Measurements from ENCODE around the gene SAMD4A. TPM values are rescaled to one million over a fixed set of nuclear protein-coding genes. Genes with fewer than 3 reads are reported as not detected.

SAMD4A gene
- total RNA-seq, 4 donors from 2014 or later: 2.9 to 19.5 (median 3.9) TPM

DNA sequence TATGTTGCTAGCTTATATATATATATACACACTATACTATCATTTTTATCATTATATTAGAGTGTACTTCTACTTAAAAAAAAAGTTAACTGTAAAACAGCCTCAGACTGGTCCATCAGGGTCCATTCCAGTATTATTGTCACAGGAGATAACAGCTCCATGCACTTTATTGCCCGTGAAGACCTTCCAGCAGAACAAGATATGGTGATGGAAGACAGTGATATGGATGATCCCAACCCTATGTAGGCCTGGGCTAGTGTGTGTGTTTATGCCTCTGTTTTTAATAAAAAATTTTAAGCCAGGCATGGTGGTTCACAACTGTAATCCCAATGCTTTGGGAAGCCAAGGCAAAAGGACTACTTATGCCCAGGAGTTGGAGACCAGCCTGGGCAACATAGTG is 249.5 kb downstream of the SAMD4A start:
- intact Hi-C loops (cut with DNase I): no loop called here
- Histone ChIP-seq H3K36me3 (no peaks in the 10 kb centered on the region), H3K27me3 (peaks cover 0 to 4% (median 0%) of the 10 kb centered on the region in 4 donors), H3K4me3 (no peak overlapping the region), H3K4me1 (no peaks in the 10 kb centered on the region), H3K9me3 (no peaks in the 10 kb centered on the region), H3K27ac (no peak overlapping the region)
- no peak for DNase-seq
- TF ChIP-seq, protein P1, sequence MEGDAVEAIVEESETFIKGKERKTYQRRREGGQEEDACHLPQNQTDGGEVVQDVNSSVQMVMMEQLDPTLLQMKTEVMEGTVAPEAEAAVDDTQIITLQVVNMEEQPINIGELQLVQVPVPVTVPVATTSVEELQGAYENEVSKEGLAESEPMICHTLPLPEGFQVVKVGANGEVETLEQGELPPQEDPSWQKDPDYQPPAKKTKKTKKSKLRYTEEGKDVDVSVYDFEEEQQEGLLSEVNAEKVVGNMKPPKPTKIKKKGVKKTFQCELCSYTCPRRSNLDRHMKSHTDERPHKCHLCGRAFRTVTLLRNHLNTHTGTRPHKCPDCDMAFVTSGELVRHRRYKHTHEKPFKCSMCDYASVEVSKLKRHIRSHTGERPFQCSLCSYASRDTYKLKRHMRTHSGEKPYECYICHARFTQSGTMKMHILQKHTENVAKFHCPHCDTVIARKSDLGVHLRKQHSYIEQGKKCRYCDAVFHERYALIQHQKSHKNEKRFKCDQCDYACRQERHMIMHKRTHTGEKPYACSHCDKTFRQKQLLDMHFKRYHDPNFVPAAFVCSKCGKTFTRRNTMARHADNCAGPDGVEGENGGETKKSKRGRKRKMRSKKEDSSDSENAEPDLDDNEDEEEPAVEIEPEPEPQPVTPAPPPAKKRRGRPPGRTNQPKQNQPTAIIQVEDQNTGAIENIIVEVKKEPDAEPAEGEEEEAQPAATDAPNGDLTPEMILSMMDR (IDR thresholded peaks at IDR 0.05): no peak
- no peak for TF ChIP-seq POLR2A (IDR thresholded peaks at IDR 0.05)
- 95 to 100% methylated on average over 1 of the region's 1 CpG for WGBS, 2 donors

DNA sequence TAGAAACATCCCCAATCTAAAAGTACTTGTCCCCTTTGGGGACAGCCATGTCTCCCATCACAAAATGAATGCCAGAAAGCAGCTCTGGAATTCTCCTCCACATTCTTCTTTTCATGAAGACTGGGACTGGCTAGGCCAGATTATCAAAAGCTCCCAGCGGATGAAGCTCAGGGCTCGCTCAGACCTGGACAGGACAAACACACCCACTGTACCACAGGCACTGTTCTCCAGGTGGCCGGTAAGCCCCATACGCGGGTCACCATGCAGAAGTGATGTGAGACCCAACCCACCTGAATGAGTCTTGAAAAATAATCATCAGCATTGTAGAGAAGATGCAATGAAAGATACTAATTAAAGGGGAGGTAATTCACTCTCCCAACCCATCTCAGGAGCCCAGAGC is 250.6 kb downstream of the SAMD4A start:
- no peaks in the 10 kb centered on the region for H3K4me1 ChIP-seq
- no peak overlapping the region for H3K4me3 ChIP-seq
- no peaks in the 10 kb centered on the region for H3K9me3 ChIP-seq
- peaks cover 0 to 4% (median 0%) of the 10 kb centered on the region in 4 donors for H3K27me3 ChIP-seq
- intact Hi-C loops (cut with DNase I): no loop called here
- no peak overlapping the region for H3K27ac ChIP-seq
- no peak for TF ChIP-seq POLR2A (IDR thresholded peaks at IDR 0.05)
- TF ChIP-seq, protein P1 (IDR thresholded peaks at IDR 0.05): no peak
- 92 to 97% methylated on average over 2 to 5 of the region's 5 CpGs for WGBS, 2 donors
- no peak for DNase-seq
- H3K36me3 ChIP-seq: no peaks in the 10 kb centered on the region

DNA sequence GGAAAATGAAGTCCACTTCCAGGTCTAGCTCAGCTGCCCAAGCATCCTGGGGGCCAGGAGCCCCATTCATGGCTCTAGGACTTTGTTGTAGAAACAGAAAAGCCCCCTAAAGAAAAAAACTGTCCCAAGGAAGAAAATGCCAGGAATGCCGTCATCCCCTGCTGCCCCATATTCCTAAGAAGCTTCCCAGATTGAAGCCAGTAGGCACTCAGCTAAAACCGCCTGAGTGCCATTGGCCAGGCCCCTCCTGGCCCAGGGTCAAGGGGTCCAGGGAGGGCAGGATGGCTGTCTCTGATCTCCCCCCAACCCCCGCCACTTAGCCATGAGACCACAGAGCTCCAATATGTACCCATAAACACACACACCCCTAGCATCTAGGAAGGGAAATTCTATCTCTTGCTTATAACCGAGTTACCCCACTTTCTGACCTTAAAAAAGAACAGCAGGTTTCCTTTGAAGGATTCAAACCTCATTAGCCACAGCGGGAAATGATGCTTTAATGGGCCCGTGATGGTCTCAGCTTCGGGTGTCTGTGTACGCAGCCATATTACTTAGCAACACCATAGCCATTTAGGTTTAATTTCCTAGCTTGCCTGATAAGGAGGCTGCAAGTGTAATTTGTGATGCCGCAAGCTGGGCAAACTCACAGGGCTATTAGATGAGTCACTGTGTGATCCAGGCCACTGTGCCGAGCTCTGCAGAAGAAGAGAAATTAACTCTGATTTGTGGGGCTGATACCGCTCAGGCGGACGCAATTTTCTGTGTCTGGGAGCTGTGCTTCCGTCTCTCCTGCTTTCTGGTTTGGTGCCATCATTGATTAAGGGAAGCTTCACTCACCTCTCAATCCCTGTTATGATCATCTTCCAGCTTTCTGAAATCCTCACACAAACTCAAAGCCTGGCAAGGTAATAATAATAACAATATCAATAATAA is 251.5 kb downstream of the SAMD4A start:
- no peaks in the 10 kb centered on the region for H3K4me1 ChIP-seq
- peaks cover 0 to 4% (median 0%) of the 10 kb centered on the region in 4 donors for H3K27me3 ChIP-seq
- H3K27ac ChIP-seq: no peak overlapping the region
- intact Hi-C loops (cut with DNase I): no loop called here
- 61 to 63% methylated on average over 14 of the region's 14 CpGs for WGBS, 2 donors
- no peak for DNase-seq
- no peak for TF ChIP-seq POLR2A (IDR thresholded peaks at IDR 0.05)
- TF ChIP-seq, protein P1 (IDR thresholded peaks at IDR 0.05): no peak
- no peak overlapping the region for H3K4me3 ChIP-seq
- H3K36me3 ChIP-seq: no peaks in the 10 kb centered on the region
- peaks cover 0 to 6% (median 5%) of the 10 kb centered on the region in 3 donors for H3K9me3 ChIP-seq

DNA sequence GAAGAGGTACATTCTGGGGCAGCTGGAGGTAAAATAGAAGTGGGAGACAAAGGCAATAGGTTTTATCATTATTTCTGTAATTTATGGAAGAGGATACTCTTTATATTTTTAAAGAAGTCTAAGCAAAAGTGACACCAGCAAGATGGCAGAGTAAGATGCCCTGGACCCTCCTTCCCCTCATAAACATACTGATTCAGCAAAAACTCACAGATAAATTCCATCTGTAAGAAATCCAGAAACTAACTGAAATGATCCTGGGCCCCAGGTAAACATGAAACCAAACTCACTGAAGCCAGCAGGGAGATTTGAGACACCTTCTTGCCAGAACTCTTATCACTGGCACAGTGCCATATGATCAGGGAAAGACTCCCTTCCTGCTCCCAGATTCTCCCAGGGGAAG is 255.8 kb downstream of the SAMD4A start:
- Histone ChIP-seq H3K4me1 (no peaks in the 10 kb centered on the region), H3K36me3 (no peaks in the 10 kb centered on the region), H3K4me3 (no peak overlapping the region), H3K27me3 (peaks cover 0 to 4% (median 0%) of the 10 kb centered on the region in 4 donors), H3K9me3 (peaks cover 0 to 21% (median 21%) of the 10 kb centered on the region in 3 donors), H3K27ac (no peak overlapping the region)
- intact Hi-C loops (cut with DNase I): no loop called here
- TF ChIP-seq, protein P1 (IDR thresholded peaks at IDR 0.05): no peak
- TF ChIP-seq POLR2A (IDR thresholded peaks at IDR 0.05): no peak
- no peak for DNase-seq

DNA sequence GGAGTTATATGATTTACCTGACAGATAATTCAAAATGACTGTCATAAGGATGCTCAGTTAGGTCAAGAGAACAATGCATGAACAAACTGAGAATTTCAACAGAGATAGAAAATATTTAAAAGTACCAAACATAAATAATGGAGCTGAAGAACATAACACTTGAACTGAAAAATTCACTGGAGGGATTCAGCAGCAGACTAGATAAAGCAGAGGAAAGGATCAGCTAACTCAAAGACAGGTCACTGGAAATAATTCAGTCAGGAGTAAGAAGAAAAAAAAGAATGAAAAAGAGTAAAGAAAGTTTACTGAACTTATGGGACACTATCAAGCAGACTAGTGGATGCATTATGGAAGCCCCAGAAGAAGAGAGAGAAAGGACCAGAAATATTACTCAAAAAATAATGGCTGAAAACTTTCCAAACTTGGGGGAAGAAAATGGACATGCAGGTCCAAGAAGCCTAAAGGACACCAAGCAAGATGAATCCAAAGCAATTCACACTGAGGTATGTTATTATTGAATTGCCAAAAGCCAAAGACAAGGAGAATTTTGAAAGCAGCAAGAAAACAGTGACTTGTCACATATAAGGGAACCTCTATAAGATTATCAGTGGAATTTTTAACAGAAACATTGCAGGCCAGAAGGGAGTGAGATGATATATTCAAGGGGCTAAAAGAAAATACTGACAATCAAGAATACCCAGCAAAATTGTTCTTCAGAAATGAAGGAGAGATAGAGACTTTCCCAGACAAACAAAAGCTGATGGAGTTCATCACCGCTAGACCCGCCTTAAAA is 257.0 kb downstream of the SAMD4A start:
- Histone ChIP-seq H3K27me3 (peaks cover 0 to 4% (median 0%) of the 10 kb centered on the region in 4 donors), H3K27ac (no peak overlapping the region), H3K9me3 (peaks cover 0 to 21% (median 21%) of the 10 kb centered on the region in 3 donors), H3K4me1 (no peaks in the 10 kb centered on the region), H3K4me3 (no peak overlapping the region), H3K36me3 (no peaks in the 10 kb centered on the region)
- intact Hi-C loops (cut with DNase I): no loop called here
- TF ChIP-seq, protein P1 (IDR thresholded peaks at IDR 0.05): no peak
- TF ChIP-seq POLR2A (IDR thresholded peaks at IDR 0.05): no peak
- WGBS, 2 donors: 89 to 98% methylated on average over 2 of the region's 2 CpGs
- no peak for DNase-seq

Measured in esophagus squamous epithelium (tissue), 5 donors.